Fibroblast of skin of abdomen (primary cell): Measurements from ENCODE around the gene THBS4.

Experiments used
- DNase-seq: peaks from one replicate; pipeline ENCODE4 v3.0.0-alpha.2; 2013

THBS4 gene

GRCh38 chr5:80122579-80122978 lies 87.4 kb downstream of the THBS4 start:
- DNase-seq: no peak

DNA sequence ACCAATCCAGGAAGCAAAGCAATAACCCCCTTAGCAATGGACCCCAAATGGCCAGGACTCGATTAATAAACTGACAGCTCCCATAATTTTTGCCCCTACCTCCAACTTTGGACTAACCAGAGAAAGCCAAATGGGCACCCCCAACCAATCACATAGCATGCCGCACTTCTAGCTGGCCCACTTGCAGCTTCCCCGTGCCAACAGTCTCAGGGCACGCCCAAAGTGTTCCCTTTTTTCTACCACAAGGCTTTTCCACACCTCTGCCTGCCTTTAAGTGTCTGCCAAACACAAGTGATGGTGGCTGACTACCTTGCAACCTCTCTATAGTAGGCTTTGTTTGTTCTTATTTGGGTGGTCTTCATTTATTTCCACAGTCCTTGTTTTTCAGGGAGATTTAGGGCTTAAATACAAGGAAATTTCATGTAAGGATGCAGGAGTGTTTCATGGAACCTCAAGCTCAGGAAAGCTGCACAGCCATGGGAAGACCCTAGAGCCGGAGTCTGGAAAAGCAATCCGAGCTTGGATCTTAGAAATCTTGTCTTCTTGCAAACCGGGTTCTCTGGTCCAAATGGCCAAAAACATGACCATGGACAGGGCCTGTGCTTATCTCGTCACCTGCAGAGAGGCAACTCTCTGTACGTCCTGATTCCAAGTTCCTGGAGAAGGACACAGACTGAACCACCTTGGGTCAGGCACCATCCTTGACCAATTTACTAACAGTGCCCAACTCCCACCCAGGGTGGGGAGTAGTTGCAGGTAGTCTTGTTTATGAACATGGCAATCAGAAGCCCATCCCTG lies 89.2 kb downstream of the THBS4 start:
- DNase-seq: no peak

DNA sequence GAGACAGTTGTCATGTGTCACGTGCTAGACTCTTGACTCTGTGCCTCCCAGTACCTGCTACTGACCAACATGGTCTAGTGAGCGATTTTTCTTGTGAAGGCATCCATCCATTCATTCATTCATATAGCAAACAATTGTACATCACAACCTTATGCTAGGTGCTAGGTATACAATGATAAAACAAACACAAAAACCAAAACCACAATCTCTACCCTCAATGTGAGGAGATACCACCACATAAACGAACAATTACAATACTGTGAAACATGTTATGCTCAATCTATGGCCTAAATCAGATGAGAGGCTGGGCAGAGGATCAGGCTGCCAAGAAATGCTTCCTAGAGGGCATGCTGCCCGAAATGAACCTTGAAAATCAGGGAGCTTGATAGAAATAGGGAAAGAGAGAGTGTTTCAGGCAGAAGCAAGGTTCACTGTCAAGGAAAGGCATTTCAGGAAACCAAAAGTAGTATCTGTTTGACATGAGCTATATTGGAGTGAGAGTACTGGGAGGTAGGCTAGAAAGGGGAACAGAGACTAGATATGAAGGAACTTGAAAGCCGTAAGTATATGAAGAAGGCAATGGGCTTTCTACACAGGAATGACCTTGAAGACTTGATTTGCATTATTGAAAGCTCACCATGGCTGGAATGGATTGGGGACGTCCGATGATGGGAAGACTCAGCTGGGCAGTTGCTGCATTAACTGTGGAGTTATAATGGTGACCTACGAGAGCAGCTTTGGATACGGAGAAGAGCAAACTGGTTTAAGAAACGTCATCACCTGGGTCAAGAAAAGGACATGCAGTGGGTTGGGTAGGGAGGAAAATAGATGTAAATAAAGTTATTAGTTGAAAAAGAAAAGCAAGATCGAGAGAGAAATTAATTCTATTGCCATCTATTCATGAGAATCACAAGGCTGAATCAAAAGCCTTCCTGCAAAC lies 90.1 kb downstream of the THBS4 start:
- DNase-seq: no peak

GRCh38 chr5:80125962-80126480 lies 90.9 kb downstream of the THBS4 start:
- DNase-seq: peak; percentile 73

- no peak for DNase-seq
These were observed 92.0 kb downstream of the THBS4 start for GRCh38 chr5:80127116-80127552.

DNA sequence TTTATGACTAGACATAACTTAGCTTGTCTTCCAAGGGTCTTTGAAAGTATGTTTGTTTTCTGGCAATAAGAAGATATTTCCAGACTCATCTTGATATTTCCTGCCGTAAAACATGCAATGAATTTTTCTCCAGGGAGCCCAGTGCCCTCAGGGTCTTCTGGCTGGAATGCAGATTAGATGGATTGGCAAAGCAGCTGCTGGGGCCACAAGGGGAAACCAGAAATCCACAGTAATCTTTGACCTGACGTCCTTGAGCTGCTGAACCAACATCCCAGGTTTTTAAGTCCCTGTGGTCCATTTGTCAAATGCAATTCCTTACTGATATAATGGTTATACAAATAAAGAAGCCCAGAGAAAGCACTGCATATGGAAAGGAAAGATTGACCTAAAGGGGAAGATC lies 93.0 kb downstream of the THBS4 start:
- DNase-seq: peak; percentile 51

DNA sequence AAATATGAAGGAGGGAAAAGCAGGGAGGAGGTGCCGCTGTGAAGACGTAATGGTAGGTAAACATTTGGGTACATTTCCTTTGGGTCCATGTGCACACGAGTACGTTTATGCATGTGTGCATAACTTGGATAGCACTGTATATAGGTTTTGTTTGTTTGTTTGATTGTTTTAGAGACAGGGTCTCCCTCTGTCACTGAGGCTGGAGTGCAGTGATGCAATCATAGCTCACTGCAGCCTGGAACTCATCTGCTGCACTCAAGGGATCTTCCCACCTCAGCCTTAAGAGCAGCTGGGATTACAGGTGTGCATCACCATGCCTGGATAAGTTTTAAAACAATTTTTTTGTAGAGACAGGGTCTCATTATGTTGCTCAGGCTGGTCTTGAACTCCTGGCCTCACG lies 94.0 kb downstream of the THBS4 start:
- no peak for DNase-seq
